ENCODE measurements around the gene RNU7-1. TPM values are rescaled to one million over a fixed set of nuclear protein-coding genes. Genes with fewer than 3 reads are reported as not detected.

The RNU7-1 gene
- total RNA-seq, 2 donors from 2014 or later = not detected

DNA sequence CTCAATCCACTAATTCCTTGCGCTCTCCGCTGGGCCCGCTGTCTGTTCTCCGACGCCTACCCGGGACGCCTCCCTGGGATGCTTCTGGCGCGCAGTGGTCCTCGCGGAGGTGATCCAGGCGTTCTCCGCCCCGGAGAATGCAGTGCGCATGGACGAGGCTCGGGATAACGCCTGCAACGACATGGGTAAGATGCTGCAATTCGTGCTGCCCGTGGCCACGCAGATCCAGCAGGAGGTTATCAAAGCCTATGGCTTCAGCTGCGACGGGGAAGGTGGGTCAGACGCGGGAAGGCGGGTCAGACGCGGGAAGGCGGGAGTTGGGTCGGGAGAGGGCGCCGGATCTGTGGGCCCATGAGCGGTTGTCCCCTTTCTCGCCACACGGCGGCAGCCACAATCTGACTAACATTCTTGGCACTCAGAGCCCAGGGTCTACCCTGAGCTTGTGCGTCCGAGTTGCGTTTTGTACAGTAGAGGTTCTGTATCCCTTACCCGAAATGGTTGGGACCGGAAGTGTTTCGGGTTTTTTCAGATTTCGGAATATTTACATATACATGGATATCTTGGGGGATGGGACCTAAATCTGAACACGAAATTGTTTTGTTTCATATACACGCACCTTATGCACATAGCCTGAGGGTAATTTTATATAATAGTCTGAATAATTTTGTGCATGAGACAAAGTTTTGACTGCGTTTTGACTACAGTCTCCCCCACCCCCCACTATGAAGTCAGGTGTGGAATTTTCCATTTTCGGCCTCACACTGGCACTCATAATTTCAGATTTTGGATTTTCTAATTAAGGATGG, 968 bp downstream of the RNU7-1 start:
- Mint-ChIP-seq H3K27ac (peak overlapping the region; percentile 99 to 100), H3K36me3 (peaks cover 20 to 46% of the 10 kb centered on the region in 2 donors), H3K9me3 (no peaks in the 10 kb centered on the region)
- DNase-seq (ENCODE audit: low spot score in 2 of 2) = peak; percentile 86 to 91
- ATAC-seq = peak; percentile 46 to 48

GRCh38 chr12:6945613-6946012, 2.0 kb downstream of the RNU7-1 start:
- peaks cover 19 to 48% of the 10 kb centered on the region in 2 donors for H3K36me3 Mint-ChIP-seq
- peak in 1 of 2 donors; percentile 63 for DNase-seq (ENCODE audit: low spot score in 2 of 2)
- H3K9me3 Mint-ChIP-seq = no peaks in the 10 kb centered on the region
- ATAC-seq = no peak
- H3K27ac Mint-ChIP-seq = peak overlapping the region; percentile 99 to 100

- Mint-ChIP-seq H3K9me3 (no peaks in the 10 kb centered on the region), H3K27ac (peak overlapping the region; percentile 99 to 100), H3K36me3 (peaks cover 19 to 53% of the 10 kb centered on the region in 2 donors)
- peak; percentile 41 to 45 for ATAC-seq
- peak; percentile 76 to 92 for DNase-seq (ENCODE audit: low spot score in 2 of 2)
These were observed 2.7 kb downstream of the RNU7-1 start for GRCh38 chr12:6946033-6946919.

- DNase-seq (ENCODE audit: low spot score in 2 of 2) (no peak), ATAC-seq (no peak)
- peaks cover 24 to 57% of the 10 kb centered on the region in 2 donors for H3K36me3 Mint-ChIP-seq
- no peaks in the 10 kb centered on the region for H3K9me3 Mint-ChIP-seq
- peak overlapping the region; percentile 99 to 100 for H3K27ac Mint-ChIP-seq
These were observed 3.3 kb downstream of the RNU7-1 start for GRCh38 chr12:6946920-6947374.

GRCh38 chr12:6947615-6948014, 4.0 kb downstream of the RNU7-1 start:
- Mint-ChIP-seq H3K27ac (peak overlapping the region; percentile 86 to 99), H3K9me3 (no peaks in the 10 kb centered on the region), H3K36me3 (peaks cover 30 to 64% of the 10 kb centered on the region in 2 donors)
- ATAC-seq (no peak), DNase-seq (ENCODE audit: low spot score in 2 of 2) (no peak)

DNA sequence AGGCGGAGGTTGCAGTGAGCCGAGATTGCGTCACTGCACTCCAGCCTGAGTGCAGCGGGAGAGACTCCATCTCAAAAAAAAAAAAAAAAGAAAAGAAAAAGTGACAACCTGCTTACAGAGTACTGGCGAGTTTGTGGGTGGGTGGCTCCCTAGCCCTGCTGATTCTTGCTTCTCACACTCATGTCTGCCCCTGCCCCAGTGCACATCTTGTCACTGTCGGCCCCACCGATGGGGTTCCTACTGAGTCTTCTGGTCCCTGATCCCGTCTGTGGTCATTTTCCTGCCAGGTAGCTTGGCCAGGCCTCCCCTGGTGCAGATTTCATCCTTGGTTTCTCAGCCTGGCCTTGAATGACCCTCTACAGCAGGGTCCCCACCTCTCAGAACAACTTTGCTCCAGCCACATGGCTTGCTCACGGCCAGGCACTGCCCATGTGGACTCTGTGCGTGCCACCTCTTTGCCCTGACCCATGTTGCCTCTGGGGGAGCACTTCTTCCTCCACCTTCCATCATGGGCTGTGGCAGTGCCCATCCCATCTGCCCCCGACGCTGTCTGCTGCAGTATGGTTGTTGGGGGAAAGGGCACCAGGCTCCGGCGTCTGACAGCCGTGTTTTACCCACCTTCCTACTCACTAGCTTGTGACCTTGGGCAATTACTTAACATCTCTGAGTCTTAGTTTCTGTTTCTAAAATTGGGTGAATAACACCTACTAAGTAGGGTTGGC, 5.4 kb downstream of the RNU7-1 start:
- Mint-ChIP-seq H3K27ac (peak overlapping the region; percentile 80 to 99), H3K9me3 (no peaks in the 10 kb centered on the region), H3K36me3 (peaks cover 45 to 72% of the 10 kb centered on the region in 2 donors)
- ATAC-seq (no peak), DNase-seq (ENCODE audit: low spot score in 2 of 2) (no peak)

DNA sequence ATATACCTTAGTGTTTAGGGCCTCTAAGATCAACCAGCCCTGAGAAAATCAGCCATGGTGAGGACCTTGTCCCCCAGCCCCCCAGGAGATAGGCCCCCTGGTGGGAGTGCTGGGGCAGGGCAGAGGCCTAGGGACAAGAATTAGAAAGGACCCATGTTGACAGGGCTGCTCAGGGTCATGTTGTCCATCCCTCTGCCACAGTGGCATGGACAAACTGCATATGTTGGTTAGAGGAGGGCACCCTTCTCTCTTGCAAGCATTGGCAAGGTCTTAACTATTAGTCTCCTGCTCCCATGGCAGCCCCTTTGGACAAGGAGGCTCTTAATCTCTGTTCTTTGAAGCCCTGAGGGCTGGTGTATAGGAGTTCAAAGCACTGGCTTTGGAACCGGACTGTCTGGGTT, 6.8 kb downstream of the RNU7-1 start:
- no peaks in the 10 kb centered on the region for H3K9me3 Mint-ChIP-seq
- DNase-seq (ENCODE audit: low spot score in 2 of 2) (no peak), ATAC-seq (no peak)
- peak overlapping the region; percentile 93 to 99 for H3K27ac Mint-ChIP-seq
- peaks cover 58 to 71% of the 10 kb centered on the region in 2 donors for H3K36me3 Mint-ChIP-seq

DNA sequence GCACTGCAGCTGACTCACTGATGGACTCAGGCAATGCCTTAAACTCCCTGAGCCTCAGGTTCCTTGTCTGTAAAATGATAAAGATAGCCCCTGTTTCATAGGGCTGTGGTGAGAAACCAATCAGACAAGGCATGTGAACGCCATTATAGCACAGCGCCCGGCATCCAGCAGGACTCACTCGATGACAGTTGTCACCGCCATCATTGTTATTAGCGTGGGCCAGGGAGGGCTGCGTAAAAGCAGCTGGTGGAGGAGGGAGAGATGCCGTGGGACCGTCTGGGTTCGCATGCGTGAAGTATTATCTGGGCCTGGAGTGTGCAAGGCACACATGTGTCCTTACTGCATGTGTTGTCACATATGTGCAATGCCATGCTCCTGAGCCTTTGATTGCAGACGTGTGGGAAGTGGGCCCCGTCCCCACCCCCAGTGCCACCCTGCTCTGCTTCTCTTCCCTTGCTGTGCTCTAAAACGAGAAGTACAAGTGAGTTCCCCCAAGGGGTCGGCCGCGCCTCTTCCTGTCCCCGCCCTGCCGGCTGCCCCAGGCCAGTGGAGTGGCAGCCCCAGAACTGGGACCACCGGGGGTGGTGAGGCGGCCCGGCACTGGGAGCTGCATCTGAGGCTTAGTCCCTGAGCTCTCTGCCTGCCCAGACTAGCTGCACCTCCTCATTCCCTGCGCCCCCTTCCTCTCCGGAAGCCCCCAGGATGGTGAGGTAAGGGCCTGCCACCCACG, 7.4 kb downstream of the RNU7-1 start, which contains the start of gene PTPN6:
Gene PTPN6, plus strand, starts transcription at position 546 of the 730 bp plus-strand sequence. Its CDS starts 157 bp downstream, at position 703.
- Mint-ChIP-seq H3K9me3 (no peaks in the 10 kb centered on the region), H3K36me3 (peaks cover 64 to 70% of the 10 kb centered on the region in 2 donors), H3K27ac (peak within 1 kb of the TSS; percentile 97 to 99)
- DNase-seq (ENCODE audit: low spot score in 2 of 2) = peak; percentile 55 to 70
- peak; percentile 9 for ATAC-seq

DNA sequence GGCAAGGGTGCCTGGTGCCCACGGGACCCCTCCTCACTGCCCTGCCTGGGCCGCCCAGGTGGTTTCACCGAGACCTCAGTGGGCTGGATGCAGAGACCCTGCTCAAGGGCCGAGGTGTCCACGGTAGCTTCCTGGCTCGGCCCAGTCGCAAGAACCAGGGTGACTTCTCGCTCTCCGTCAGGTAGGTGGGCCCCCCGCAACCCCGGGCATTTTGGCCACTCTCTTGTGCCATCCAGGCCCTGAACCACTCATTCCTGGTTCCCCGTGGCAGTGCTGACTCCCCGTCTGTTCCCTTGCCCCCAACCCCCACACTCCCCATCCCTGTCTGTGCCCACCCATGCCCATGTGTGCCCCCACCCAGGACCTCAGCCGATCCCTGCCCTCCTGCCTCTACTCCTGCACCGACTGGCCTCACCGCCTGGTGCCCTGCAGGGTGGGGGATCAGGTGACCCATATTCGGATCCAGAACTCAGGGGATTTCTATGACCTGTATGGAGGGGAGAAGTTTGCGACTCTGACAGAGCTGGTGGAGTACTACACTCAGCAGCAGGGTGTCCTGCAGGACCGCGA, 8.0 kb downstream of the RNU7-1 start:
- Mint-ChIP-seq H3K27ac (peak overlapping the region; percentile 97 to 99), H3K9me3 (no peaks in the 10 kb centered on the region), H3K36me3 (peaks cover 70% of the 10 kb centered on the region in 2 donors)
- ATAC-seq (peak in 1 of 2 donors; percentile 4), DNase-seq (ENCODE audit: low spot score in 2 of 2) (peak in 1 of 2 donors; percentile 68)

GRCh38 chr12:6952121-6952862, 8.7 kb downstream of the RNU7-1 start:
- Mint-ChIP-seq H3K27ac (peak overlapping the region; percentile 97 to 99), H3K9me3 (no peaks in the 10 kb centered on the region), H3K36me3 (peaks cover 70% of the 10 kb centered on the region in 2 donors)
- peak in 1 of 2 donors; percentile 9 for ATAC-seq
- DNase-seq (ENCODE audit: low spot score in 2 of 2) = peak in 1 of 2 donors; percentile 65

GRCh38 chr12:6952863-6953441, 9.3 kb downstream of the RNU7-1 start:
- H3K27ac Mint-ChIP-seq = peak overlapping the region; percentile 97 to 99
- ATAC-seq (no peak), DNase-seq (ENCODE audit: low spot score in 2 of 2) (no peak)
- H3K9me3 Mint-ChIP-seq = no peaks in the 10 kb centered on the region
- peaks cover 69% of the 10 kb centered on the region in 2 donors for H3K36me3 Mint-ChIP-seq

DNA sequence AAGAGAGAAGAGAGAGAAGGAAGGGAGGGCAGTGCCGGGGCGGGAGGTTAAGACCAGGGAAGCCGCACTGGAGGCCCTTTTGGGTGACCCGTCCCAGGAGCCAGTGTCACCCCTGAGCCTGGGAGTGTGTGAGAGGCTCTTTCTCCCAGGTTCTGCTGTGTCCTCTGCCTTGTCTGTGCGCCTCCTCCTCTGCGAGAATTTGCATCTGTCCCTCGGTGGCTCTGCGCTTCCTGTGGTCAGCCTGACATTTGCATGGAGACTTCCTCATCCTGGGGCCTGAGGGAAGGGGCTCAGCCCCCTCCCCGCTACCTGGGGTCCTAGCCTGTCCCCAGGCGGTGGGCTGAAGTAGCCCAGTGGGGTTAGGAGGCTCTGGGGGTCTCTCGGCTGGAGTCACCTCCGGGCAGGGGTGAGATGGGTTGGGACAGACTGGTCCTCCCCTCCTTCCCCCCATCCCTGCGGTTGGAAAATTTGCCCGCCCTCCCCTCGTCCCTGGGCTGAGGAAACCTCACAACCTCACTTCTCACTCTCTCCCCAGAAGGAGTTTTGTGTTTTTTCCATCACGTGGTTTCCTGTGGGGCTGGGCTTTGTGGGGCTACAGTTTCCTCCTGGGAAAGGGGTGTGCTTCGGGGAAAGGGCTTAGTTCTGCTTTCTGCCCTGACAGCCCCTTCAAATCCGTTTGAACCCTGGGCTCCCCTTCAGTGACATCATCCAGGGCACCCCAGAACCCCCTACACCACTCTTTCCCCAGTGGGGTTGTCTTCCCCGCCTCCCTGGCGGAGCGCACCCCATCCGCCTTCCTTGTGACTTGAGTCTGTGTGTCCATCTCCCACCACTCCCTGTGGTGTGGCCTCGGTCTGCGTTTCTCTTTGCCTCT, 10.1 kb downstream of the RNU7-1 start:
- Mint-ChIP-seq H3K36me3 (peaks cover 71 to 77% of the 10 kb centered on the region in 2 donors), H3K9me3 (no peaks in the 10 kb centered on the region), H3K27ac (peak overlapping the region; percentile 97 to 99)
- ATAC-seq (peak; percentile 55), DNase-seq (ENCODE audit: low spot score in 2 of 2) (peak; percentile 67 to 92)

- peak overlapping the region; percentile 97 to 99 for H3K27ac Mint-ChIP-seq
- ATAC-seq (no peak), DNase-seq (ENCODE audit: low spot score in 2 of 2) (no peak)
- H3K9me3 Mint-ChIP-seq = no peaks in the 10 kb centered on the region
- H3K36me3 Mint-ChIP-seq = peaks cover 79 to 81% of the 10 kb centered on the region in 2 donors
These were observed 10.9 kb downstream of the RNU7-1 start for GRCh38 chr12:6954316-6955107.
